ENCODE data around the gene ZNG1A.
"Not testable (repeated sequence)": the region's sequence is repeated elsewhere in the genome, so short reads cannot be mapped to it uniquely, and the experiment has no call there.

Gene ZNG1A

DNA sequence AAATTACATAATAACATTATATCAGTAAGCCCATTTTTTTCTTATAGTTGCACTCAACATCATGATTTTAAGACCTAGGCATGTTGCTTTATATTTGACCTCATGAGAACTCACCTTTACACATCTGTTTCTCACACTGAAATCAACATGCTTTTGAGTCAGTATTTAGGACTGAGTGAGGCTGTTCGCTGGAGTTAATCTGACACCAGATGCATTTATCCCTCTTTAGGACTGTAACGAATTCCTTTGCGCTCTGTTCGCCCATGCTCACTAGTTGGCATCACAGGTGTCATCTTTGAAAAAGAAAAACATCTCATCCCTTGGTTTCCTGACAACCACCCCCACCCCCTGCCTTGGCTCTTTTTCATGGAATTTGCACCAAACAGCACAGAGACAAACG, 84.9 kb downstream of the ZNG1A start:
- DNase-seq = not testable (repeated sequence)

DNA sequence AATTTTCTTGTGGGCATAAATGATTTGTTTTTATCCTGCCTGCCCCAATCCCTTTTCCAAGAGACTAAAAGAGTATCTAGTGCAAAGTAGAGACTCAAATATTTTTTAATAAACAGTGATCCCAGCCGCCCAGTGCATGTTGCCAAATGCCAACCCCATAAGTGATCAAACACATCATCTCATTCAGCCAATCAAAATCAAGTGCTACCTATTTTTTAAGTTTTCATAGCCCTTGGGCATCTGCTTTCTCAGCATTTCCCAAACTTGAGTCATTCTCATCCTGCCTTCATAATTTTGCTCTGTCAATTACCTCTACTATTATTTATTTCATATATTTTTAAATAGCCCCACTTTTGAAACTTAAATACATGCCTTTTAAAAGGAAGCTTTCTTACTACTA, 88.0 kb downstream of the ZNG1A start:
- DNase-seq = not testable (repeated sequence)

DNA sequence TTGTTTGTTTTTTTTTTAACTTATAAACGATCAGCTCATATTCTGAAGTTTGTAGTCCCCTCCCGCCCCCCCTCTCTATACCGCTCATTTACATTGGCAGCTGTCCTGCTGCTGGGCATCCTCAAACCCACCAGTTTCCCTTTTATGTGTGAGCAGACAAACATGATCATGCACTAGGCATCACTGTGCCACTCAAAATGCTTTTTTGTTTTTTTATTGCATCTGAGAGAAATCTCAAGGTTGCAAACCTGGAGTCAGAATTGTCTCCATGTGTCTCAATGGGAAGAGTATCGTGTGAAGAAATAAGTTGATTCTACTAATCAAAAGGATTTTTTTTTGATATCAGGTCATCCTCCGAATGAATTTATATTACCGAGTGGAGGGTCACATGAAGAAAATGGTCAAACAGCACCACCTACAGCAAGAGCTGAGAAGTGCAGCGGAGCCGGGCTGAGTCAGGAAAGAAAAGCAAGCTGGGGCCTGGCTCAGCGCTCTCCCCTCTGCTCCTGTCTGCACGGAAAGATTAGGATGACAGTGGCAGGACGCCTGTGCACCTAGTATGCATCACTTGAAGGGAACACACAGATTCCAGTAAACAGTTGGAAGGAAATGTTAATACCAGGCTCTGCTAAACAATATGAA, 90.3 kb downstream of the ZNG1A start:
- not testable (repeated sequence) for DNase-seq

DNA sequence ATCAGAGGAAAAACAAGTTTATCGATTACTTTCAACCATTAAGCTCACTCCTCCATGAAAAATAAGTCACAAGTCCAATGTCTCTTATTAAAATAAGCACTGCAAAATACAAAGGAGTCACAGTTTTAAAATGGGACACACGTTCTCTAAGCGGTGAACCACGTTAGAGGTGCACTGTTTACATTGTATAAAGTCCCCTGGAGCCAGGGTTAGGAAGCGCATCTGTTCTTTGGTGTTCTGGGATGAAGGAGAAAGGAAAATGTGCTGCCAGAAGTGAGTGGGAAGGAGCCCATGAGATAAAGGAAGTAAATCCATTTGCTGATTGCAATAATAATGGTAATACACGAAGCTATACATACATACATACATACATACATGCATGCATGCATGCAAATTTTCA, 91.0 kb downstream of the ZNG1A start:
- not testable (repeated sequence) for DNase-seq

DNA sequence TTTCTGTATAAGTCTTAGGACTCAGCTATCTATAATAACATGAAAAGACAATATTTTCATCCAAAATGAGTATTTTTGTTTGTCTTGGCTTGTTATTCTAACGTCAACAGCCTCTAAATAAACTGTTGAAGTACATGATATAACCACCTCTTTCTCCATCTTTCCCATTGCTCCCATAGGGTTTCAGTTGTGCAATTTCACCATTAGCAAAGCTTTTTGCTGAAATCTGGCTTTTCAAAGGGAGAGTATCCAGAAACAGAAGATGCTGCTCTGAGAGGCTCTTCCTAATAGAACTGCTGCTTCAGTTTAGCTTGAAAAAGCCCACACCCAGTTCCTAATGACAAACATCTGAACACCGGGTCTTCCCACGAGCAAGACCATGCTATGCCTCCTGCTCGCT, 91.8 kb downstream of the ZNG1A start:
- DNase-seq = not testable (repeated sequence)

DNA sequence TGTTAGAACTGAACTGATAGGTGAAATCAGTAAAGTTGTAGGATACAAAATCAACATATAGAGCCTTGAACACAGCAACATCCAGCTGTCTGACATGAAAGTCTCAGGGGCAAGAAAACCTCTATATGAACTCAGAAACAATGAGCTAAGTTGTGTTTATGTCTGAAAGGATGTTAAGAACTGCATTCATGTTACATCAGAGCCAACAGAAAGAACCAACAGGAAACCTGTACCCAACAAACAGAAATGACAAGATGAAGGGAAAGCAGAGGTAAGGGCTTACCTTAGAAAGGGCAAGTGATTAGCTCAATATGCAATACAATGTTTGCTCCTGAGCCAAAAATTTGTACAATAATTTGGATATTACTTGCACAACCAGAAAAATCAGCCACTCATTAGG, 92.2 kb downstream of the ZNG1A start:
- DNase-seq = not testable (repeated sequence)

DNA sequence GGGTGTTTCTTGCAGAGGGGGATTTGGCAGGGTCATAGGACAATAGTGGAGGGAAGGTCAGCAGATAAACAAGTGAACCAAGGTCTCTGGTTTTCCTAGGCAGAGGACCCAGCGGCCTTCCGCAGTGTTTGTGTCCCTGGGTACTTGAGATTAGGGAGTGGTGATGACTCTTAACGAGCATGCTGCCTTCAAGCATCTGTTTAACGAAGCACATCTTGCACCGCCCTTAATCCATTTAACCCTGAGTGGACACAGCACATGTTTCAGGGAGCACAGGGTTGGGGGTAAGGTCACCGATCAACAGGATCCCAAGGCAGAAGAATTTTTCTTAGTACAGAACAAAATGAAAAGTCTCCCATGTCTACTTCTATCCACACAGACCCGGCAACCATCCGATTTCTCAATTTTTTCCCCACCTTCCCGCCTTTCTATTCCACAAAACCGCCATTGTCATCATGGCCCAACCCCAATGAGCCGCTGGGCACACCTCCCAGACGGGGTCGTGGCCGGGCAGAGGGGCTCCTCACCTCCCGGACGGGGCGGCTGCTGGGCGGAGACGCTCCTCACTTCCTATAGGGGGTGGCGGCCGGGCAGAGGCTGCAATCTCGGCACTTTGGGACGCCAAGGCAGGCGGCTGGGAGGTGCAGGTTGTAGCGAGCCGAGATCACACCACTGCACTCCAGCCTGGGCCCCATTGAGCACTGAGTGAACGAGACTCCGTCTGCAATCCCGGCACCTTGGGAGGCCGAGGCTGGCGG, 95.7 kb downstream of the ZNG1A start:
- DNase-seq = not testable (repeated sequence)

DNA sequence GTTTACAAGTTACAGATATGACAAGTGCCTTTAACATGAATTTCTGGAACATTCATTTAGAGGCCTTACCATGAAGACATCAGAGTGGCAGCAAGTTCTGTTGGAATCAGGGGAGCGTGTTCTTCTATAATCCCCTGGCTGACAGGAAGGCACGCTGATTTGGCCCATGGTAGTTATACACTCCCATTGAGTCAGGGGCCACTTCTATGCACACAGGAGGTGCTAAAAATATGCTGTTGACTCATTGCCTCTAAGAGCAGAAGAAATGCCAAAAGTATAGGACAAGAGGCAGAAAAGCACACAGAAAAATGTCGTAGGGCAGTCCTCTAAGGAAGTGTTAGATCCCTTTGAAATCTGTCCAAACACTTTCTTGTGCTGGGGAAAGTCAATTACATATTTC, 100.5 kb downstream of the ZNG1A start:
- not testable (repeated sequence) for DNase-seq

DNA sequence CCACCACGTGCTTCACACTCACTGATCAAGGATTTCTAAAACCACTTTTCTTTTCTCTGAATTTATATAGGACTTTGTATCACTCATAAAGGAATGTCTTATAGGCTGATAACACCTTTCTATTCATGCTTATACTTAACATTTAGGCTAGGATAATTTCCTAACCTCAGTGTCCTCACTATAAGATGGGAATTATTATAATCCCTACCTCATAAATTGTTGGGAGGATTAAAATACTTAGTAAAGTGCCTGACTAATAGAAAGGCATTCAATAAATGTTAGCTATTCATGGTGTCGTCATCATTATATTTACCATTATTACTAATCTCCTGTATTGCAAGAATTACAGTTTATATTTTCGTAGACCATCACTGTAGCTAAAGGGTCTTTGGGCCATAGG, 102.5 kb downstream of the ZNG1A start:
- DNase-seq = not testable (repeated sequence)

DNA sequence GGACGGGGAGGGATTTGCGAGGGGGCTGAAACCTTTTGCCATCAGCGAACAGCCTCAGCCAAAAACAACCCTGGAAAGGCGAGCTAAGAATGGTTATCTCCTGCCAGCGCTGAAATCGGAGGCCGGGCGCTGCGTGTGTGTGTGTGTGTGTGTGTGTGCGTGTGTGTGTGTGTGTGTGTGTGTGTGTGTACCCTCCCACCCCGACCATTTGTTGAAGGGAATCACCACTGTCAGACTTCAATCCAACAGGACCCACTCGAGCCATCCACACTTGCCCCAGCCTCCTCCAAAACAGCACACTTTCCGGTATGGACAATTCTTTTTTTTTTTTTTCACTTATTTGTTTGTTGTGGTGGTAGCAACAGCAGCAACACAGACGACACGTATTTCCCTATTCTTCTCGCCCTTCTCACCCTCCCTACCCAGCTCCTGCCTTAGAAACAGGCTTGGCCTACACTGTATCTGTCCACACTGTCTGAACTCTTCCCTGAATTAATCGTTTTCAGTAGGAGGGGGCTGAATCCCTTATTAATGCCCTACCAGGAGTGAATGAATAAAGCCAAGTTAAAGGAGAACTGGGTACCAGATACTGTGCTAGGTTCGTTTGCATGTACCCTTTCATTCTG, 104.8 kb downstream of the ZNG1A start:
- DNase-seq = not testable (repeated sequence)

DNA sequence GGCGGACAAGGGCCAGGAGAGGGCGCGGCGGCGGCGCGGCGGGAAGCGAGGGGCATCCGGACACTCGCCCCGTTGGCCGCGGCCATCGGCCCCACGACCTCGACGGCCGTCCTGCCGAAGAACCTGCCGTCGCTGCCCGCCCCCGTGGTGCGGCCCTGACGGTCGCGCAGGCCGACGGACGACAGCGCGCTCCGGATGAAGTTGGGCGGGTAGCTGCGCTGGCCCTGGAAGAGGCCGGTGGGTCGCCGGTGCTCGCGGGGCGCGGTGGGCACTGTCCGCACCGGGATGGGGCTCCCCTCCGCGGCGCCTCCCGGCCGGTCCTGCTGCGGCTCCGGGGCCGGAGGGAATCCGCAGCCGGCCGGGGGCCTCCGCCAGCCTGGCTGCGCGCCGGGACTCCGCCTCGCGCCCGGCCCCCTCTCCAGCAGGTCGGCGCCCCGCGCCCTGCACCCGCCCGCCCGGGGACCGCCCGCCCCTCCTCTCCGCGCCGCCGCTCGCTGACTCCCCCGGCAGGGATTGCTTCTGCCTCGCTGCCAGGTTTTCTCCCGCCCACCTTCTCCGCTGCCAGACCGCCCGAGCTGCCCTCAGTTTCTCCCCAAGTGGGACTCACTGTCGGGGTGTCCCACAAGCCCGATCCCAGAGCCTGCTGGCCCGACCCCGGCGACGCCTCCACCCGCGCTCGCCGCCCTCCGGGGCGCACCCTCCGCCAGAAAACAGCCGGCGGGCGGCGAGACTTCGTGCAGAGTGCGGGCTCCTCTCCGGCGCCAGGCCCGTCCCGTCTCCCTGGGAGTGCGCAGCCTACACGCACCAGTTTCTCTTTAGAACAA, 105.6 kb downstream of the ZNG1A start:
- not testable (repeated sequence) for DNase-seq

Data from effector CD4-positive, alpha-beta T cell (primary cell).